AG10803 (cell line): ENCODE results near the gene SPATA20.

Source experiments
- DNase-seq: peaks from one replicate; pipeline ENCODE4 v3.0.0; 2010; ENCODE audit warnings: low read depth
- H3K4me3 ChIP-seq: 2 replicates; pipeline ENCODE4 v1.5.1; 2011; ENCODE audit warnings: mild to moderate bottlenecking, low read length, control low read depth
- TF ChIP-seq, protein P1 (sequence below): conservative IDR thresholded peaks from 2 replicates; pipeline ENCODE4 v1.5.1; 2011; ENCODE audit warnings: mild to moderate bottlenecking, low read length, control low read depth, inconsistent platforms

SPATA20 gene

GRCh38 chr17:50559674-50560184 is 12.8 kb downstream of the SPATA20 start:
- H3K4me3 ChIP-seq, result peak overlapping the region; percentile 54

GRCh38 chr17:50560185-50560824 is 13.3 kb downstream of the SPATA20 start, which contains the start of gene CACNA1G:
CACNA1G (plus strand) TSS chr17:50560715; CDS start chr17:50561460, 745 bp downstream.
- DNase-seq, result peak; percentile 77
- peak within 1 kb of the TSS; percentile 54 for H3K4me3 ChIP-seq
- TF ChIP-seq, protein P1, sequence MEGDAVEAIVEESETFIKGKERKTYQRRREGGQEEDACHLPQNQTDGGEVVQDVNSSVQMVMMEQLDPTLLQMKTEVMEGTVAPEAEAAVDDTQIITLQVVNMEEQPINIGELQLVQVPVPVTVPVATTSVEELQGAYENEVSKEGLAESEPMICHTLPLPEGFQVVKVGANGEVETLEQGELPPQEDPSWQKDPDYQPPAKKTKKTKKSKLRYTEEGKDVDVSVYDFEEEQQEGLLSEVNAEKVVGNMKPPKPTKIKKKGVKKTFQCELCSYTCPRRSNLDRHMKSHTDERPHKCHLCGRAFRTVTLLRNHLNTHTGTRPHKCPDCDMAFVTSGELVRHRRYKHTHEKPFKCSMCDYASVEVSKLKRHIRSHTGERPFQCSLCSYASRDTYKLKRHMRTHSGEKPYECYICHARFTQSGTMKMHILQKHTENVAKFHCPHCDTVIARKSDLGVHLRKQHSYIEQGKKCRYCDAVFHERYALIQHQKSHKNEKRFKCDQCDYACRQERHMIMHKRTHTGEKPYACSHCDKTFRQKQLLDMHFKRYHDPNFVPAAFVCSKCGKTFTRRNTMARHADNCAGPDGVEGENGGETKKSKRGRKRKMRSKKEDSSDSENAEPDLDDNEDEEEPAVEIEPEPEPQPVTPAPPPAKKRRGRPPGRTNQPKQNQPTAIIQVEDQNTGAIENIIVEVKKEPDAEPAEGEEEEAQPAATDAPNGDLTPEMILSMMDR, result no peak

More at GRCh38 chr17:50559674-50560184, 12.8 kb downstream of the SPATA20 start:
- peak; percentile 43 for DNase-seq
- TF ChIP-seq, protein P1, result no peak

- no peak for DNase-seq
- TF ChIP-seq, protein P1, result no peak
- peak overlapping the region; percentile 36 for H3K4me3 ChIP-seq
These were observed 14.2 kb downstream of the SPATA20 start for GRCh38 chr17:50560931-50561745.

- peak overlapping the region; percentile 26 for H3K4me3 ChIP-seq
- TF ChIP-seq, protein P1, result no peak
- DNase-seq, result no peak
These were observed 14.8 kb downstream of the SPATA20 start for GRCh38 chr17:50561746-50562141.

- no peak for DNase-seq
- TF ChIP-seq, protein P1, result no peak
- H3K4me3 ChIP-seq, result no peak overlapping the region; the same call in 1 of the 2 replicates
These were observed 15.5 kb downstream of the SPATA20 start for GRCh38 chr17:50562242-50563091.

DNA sequence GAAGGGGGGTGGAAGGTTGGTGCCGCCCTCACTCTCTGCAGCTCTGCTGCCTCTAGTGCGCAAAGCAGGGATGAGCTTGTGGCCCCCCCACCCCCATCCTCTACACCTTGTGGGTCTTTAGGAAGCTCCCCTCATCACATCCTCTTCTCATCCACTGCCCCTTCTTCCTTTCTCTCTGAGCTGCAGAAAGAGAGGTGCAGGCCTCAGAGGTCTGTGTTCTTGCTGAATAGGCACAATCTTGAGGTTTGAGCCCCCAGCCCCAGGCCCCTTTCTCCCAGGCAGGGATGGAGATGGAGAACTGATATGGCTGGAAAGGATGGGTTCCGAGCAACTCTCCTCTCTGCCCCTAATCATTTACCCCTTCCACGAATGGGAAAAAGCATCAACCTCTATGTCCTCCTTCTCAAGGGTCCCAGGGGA is 16.1 kb downstream of the SPATA20 start:
- TF ChIP-seq, protein P1, result peak; percentile 17
- no peak overlapping the region for H3K4me3 ChIP-seq
- no peak for DNase-seq
